Body of pancreas (tissue), 4 donors: ENCODE measurements around the gene SHC1. TPM values are rescaled to one million over a fixed set of nuclear protein-coding genes. Genes with fewer than 3 reads are reported as not detected.

ENCODE experiments used
- ATAC-seq: fragments of 150-250 bp; one replicate; pipeline ENCODE4 v1.9.1; 2016
- DNase-seq, 4 donors: peaks; one replicate each; pipeline ENCODE4 v3.0.0-alpha.2; 2019
- H3K27ac ChIP-seq, 4 donors: fragments of 200-600 bp; sonication (generic); 1 replicate in 3 of 4; 2 replicates in 1 of 4; pipeline versions ENCODE4 v1.5.1 to v1.6.1; 2016 to 2019; ENCODE audit warnings: mild to moderate bottlenecking in 1 of 4, mixed read lengths in 1 of 4, moderate library complexity in 1 of 4
- H3K27me3 ChIP-seq, 2 donors: fragments of 200-600 bp; sonication (generic); one replicate each; pipeline ENCODE4 v1.6.0; 2016; ENCODE audit warnings: mild to moderate bottlenecking in 1 of 2
- H3K36me3 ChIP-seq, 2 donors: fragments of 200-600 bp; sonication (generic); replicated peaks in 1 of 2; 2 replicates each; pipeline ENCODE4 v1.5.1; 2016; ENCODE audit warnings: low read depth in 2 of 2; ENCODE audit not compliant: insufficient read depth in 1 of 2
- H3K4me1 ChIP-seq: fragments of 200-600 bp; sonication (generic); one replicate; pipeline ENCODE4 v1.6.0; 2016
- H3K4me3 ChIP-seq, 2 donors: fragments of 200-600 bp; sonication (generic); 1 replicate in 1 of 2; 2 replicates in 1 of 2; pipeline ENCODE4 v1.5.1; 2016 to 2019
- H3K9me3 ChIP-seq, 3 donors: fragments of 200-600 bp; sonication (generic); 1 replicate in 2 of 3; 2 replicates in 1 of 3; pipeline ENCODE4 v1.5.1; 2016
- CTCF ChIP-seq, 7 experiments: fragments of 450-650 bp in 4 of 7; fragments of 200-600 bp in 3 of 7; sonication (generic) in 3 of 7; IDR thresholded peaks; one replicate each; pipeline ENCODE4 v1.5.1; 2016 to 2019; ENCODE audit warnings: antibody characterized with exemption in 7 of 7
- POLR2A ChIP-seq, 3 donors: fragments of 450-650 bp; IDR thresholded peaks; one replicate each; pipeline ENCODE4 v1.6.1; 2016; ENCODE audit warnings: antibody characterized with exemption in 3 of 3, mild to moderate bottlenecking in 2 of 3
- WGBS, 2 donors: methylation state at CpG; one replicate each; pipeline ENCODE4 v1.1.5; 2017; 5-methylcytosine and 5-hydroxymethylcytosine counted together
- intact Hi-C: fragments of 100-400 bp; cut with DNase I; formaldehyde crosslinking; loops from one replicate; pipeline ENCODE4 v1.15.1; 2023
- total RNA-seq, 2 donors: library from RNA; depleted of rRNA; stranded (reverse); fragments of >200 nt; gene quantifications; one replicate each; pipeline ENCODE4 v1.1.0, GENCODE V29; 2016

Gene SHC1
- total RNA-seq, 2 donors from 2014 or later = 38.1 to 45.5 TPM

GRCh38 chr1:154952664-154953063, 17.9 kb downstream of the SHC1 start:
- DNase-seq = no peak
- no peaks in the 10 kb centered on the region for H3K27me3 ChIP-seq
- peaks cover 0 to 3% of the 10 kb centered on the region in 2 donors for H3K36me3 ChIP-seq
- H3K27ac ChIP-seq = no peak overlapping the region
- H3K4me3 ChIP-seq = no peak overlapping the region
- WGBS, 2 donors = 61 to 71% methylated on average over 6 of the region's 6 CpGs
- H3K4me1 ChIP-seq = peaks cover 44% of the 10 kb centered on the region
- ATAC-seq = no peak
- TF ChIP-seq POLR2A (IDR thresholded peaks at IDR 0.05) = no peak
- TF ChIP-seq CTCF (IDR thresholded peaks at IDR 0.05) = no peak
- H3K9me3 ChIP-seq = no peaks in the 10 kb centered on the region
- intact Hi-C loops = no loop called here

- Histone ChIP-seq H3K9me3 (no peaks in the 10 kb centered on the region), H3K4me3 (no peak overlapping the region), H3K27me3 (no peaks in the 10 kb centered on the region), H3K36me3 (peaks cover 0 to 3% of the 10 kb centered on the region in 2 donors), H3K27ac (no peak overlapping the region), H3K4me1 (peaks cover 41% of the 10 kb centered on the region)
- DNase-seq (no peak), ATAC-seq (no peak)
- no peak for TF ChIP-seq CTCF (IDR thresholded peaks at IDR 0.05)
- TF ChIP-seq POLR2A (IDR thresholded peaks at IDR 0.05) = no peak
- intact Hi-C loops = no loop called here
- WGBS, 2 donors = 62 to 84% methylated on average over 13 to 15 of the region's 15 CpGs
These were observed 18.5 kb downstream of the SHC1 start for GRCh38 chr1:154951901-154952657.

- TF ChIP-seq POLR2A (IDR thresholded peaks at IDR 0.05) (no peak), CTCF (IDR thresholded peaks at IDR 0.05) (no peak)
- Histone ChIP-seq H3K27me3 (no peaks in the 10 kb centered on the region), H3K4me3 (no peak overlapping the region), H3K4me1 (peaks cover 5% of the 10 kb centered on the region), H3K9me3 (no peaks in the 10 kb centered on the region), H3K27ac (no peak overlapping the region), H3K36me3 (peaks cover 0 to 3% of the 10 kb centered on the region in 2 donors)
- ATAC-seq (no peak), DNase-seq (no peak)
- intact Hi-C loops = no loop called here
- WGBS, 2 donors = 90 to 97% methylated on average over 11 of the region's 11 CpGs
These were observed 22.5 kb downstream of the SHC1 start for GRCh38 chr1:154948079-154948478.

- peaks cover 0 to 3% of the 10 kb centered on the region in 2 donors for H3K36me3 ChIP-seq
- 77 to 86% methylated on average over 14 to 17 of the region's 17 CpGs for WGBS, 2 donors
These were observed 24.3 kb downstream of the SHC1 start for GRCh38 chr1:154945962-154946850.

More at GRCh38 chr1:154945962-154946850, 24.3 kb downstream of the SHC1 start:
- intact Hi-C loops = no loop called here
- H3K27ac ChIP-seq = no peak overlapping the region
- no peak overlapping the region for H3K4me3 ChIP-seq
- no peaks in the 10 kb centered on the region for H3K9me3 ChIP-seq
- ATAC-seq (no peak), DNase-seq (no peak)
- peaks cover 16% of the 10 kb centered on the region for H3K4me1 ChIP-seq
- no peak for TF ChIP-seq POLR2A (IDR thresholded peaks at IDR 0.05)
- TF ChIP-seq CTCF (IDR thresholded peaks at IDR 0.05) = no peak
- no peaks in the 10 kb centered on the region for H3K27me3 ChIP-seq
